DOHH2 (cell line): ENCODE data around the gene NRXN3.

Experiments
- H3F3A ChIP-seq: fragments of 200-600 bp; sonication (generic), shearing (Covaris generic); 2 replicates; pipeline ENCODE4 v1.6.0; 2016; ENCODE audit warnings: antibody characterized with exemption, mild to moderate bottlenecking; ENCODE audit not compliant: control insufficient read depth, insufficient read depth
- H3K27ac ChIP-seq: fragments of 200-600 bp; sonication (generic); 2 replicates; pipeline ENCODE4 v1.5.1; 2014; ENCODE audit warnings: low read depth, mild to moderate bottlenecking, low read length, moderate library complexity
- H3K27me3 ChIP-seq: fragments of 200-600 bp; sonication (generic); 2 replicates; pipeline ENCODE4 v1.6.1; 2014; ENCODE audit warnings: mild to moderate bottlenecking, low read length, mixed read lengths; ENCODE audit not compliant: control insufficient read depth
- H3K36me3 ChIP-seq: fragments of 200-600 bp; sonication (generic); 2 replicates; pipeline ENCODE4 v1.6.1; 2014; ENCODE audit warnings: mild to moderate bottlenecking, low read length, moderate library complexity, mixed read lengths; ENCODE audit not compliant: control insufficient read depth
- H3K4me1 ChIP-seq: fragments of 200-600 bp; sonication (generic); 2 replicates; pipeline ENCODE4 v1.6.1; 2014; ENCODE audit warnings: mild to moderate bottlenecking, low read length, mixed read lengths; ENCODE audit not compliant: control insufficient read depth
- H3K4me2 ChIP-seq: fragments of 200-600 bp; sonication (generic); 2 replicates; pipeline ENCODE4 v1.6.0; 2014; ENCODE audit warnings: mild to moderate bottlenecking, low read length, moderate library complexity
- H3K4me3 ChIP-seq: fragments of 200-600 bp; sonication (generic); 2 replicates; pipeline ENCODE4 v1.5.1; 2014; ENCODE audit warnings: mild to moderate bottlenecking, low read length, mixed read lengths
- H3K79me2 ChIP-seq: fragments of 200-600 bp; sonication (generic); 2 replicates; pipeline ENCODE4 v1.6.1; 2014; ENCODE audit warnings: mild to moderate bottlenecking, low read length, mixed read lengths; ENCODE audit not compliant: control insufficient read depth
- H3K9me2 ChIP-seq: fragments of 200-600 bp; sonication (generic); replicated peaks from 2 replicates; pipeline ENCODE4 v1.6.1; 2014; ENCODE audit warnings: mild to moderate bottlenecking, low read length, mixed read lengths; ENCODE audit not compliant: control insufficient read depth
- H3K9me3 ChIP-seq: fragments of 200-600 bp; sonication (generic); 2 replicates; pipeline ENCODE4 v1.6.1; 2014; ENCODE audit warnings: antibody characterized with exemption, low read length, mixed read lengths; ENCODE audit not compliant: control insufficient read depth, insufficient read depth
- H4K20me1 ChIP-seq: fragments of 200-600 bp; sonication (generic); 2 replicates; pipeline ENCODE4 v1.6.0; 2014; ENCODE audit warnings: low read depth, mild to moderate bottlenecking, antibody characterized with exemption, low read length, moderate library complexity; ENCODE audit not compliant: control insufficient read depth, insufficient read depth
- CTCF ChIP-seq: fragments of 200-600 bp; sonication (generic); IDR thresholded peaks from one replicate; pipeline ENCODE4 v1.5.1; 2014; ENCODE audit warnings: antibody characterized with exemption, mild to moderate bottlenecking, low read depth, low read length; ENCODE audit not compliant: poor library complexity, severe bottlenecking
- EZH2phosphoT487 ChIP-seq: fragments of 200-600 bp; sonication (generic); IDR thresholded peaks from 2 replicates; pipeline ENCODE4 v1.6.1; 2017; ENCODE audit warnings: borderline replicate concordance, mild to moderate bottlenecking, antibody characterized with exemption, low read length, moderate library complexity, mixed read lengths

Gene NRXN3

GRCh38 chr14:79708426-79709388, 1538.5 kb downstream of the NRXN3 start:
- Histone ChIP-seq H3K27me3 (no peaks in the 10 kb centered on the region), H3K27ac (no peak overlapping the region), H3K79me2 (no peaks in the 10 kb centered on the region), H3K4me3 (no peak overlapping the region), H3K4me1 (no peaks in the 10 kb centered on the region), H3K36me3 (no peaks in the 10 kb centered on the region), H3K9me3 (no peaks in the 10 kb centered on the region), H4K20me1 (no peaks in the 10 kb centered on the region), H3K4me2 (no peak overlapping the region), H3F3A (no peaks in the 10 kb centered on the region), H3K9me2 (no peaks in the 10 kb centered on the region)
- no peak for TF ChIP-seq EZH2phosphoT487

GRCh38 chr14:79709573-79709972, 1539.4 kb downstream of the NRXN3 start:
- TF ChIP-seq EZH2phosphoT487 (no peak), CTCF (no peak)
- H3K36me3 ChIP-seq = no peaks in the 10 kb centered on the region
- H3K4me1 ChIP-seq = no peaks in the 10 kb centered on the region
- no peaks in the 10 kb centered on the region for H3K27me3 ChIP-seq
- H3K27ac ChIP-seq = no peak overlapping the region
- no peak overlapping the region for H3K4me3 ChIP-seq
- H3K9me3 ChIP-seq = no peaks in the 10 kb centered on the region
- no peaks in the 10 kb centered on the region for H3K79me2 ChIP-seq
- no peaks in the 10 kb centered on the region for H3F3A ChIP-seq
- H3K4me2 ChIP-seq = no peak overlapping the region
- no peaks in the 10 kb centered on the region for H3K9me2 ChIP-seq
- H4K20me1 ChIP-seq = no peaks in the 10 kb centered on the region

- H3K27ac ChIP-seq = no peak overlapping the region
- no peaks in the 10 kb centered on the region for H3K36me3 ChIP-seq
- H3F3A ChIP-seq = no peaks in the 10 kb centered on the region
- no peaks in the 10 kb centered on the region for H3K27me3 ChIP-seq
- H3K4me2 ChIP-seq = no peak overlapping the region
- no peak overlapping the region for H3K4me3 ChIP-seq
- H4K20me1 ChIP-seq = no peaks in the 10 kb centered on the region
- TF ChIP-seq EZH2phosphoT487 (no peak), CTCF (no peak)
- H3K9me2 ChIP-seq = no peaks in the 10 kb centered on the region
- H3K9me3 ChIP-seq = no peaks in the 10 kb centered on the region
- no peaks in the 10 kb centered on the region for H3K79me2 ChIP-seq
- H3K4me1 ChIP-seq = no peaks in the 10 kb centered on the region
These were observed 1542.3 kb downstream of the NRXN3 start for GRCh38 chr14:79712302-79712950.
